PC-3 (cell line): ENCODE data around the gene ADPRHL1. TPM values are rescaled to one million over a fixed set of nuclear protein-coding genes. Genes with fewer than 3 reads are reported as not detected.

Experiments
- ATAC-seq: fragments of 200-7000 bp; cut with Tn5 transposase; 2 replicates; pipeline ENCODE4 v1.9.1; 2020; ENCODE audit warnings: mild to moderate bottlenecking, moderate library complexity
- BruUV-seq: library from RNA; stranded (reverse); fragments of 400-500 nt; replicated peaks from 2 replicates; lab custom pipeline; 2021; lab: Mats Ljungman, UMichigan
- CTCF ChIA-PET: fragments of 300-600 bp; sonication (Branson Sonifier 250); formaldehyde crosslinking; loops from one replicate; lab custom pipeline; 2022; ENCODE audit warnings: antibody characterized with exemption; lab: Charles Lee
- POLR2A ChIA-PET: fragments of 300-600 bp; sonication (Branson Sonifier 250); formaldehyde crosslinking; loops from one replicate; lab custom pipeline; 2022; ENCODE audit warnings: antibody characterized with exemption; ENCODE audit not compliant: unreplicated experiment; lab: Charles Lee
- DNase-seq: peaks from one replicate; pipeline ENCODE4 v3.0.0-alpha.2; 2015
- H2AFZ ChIP-seq: fragments of 300-600 bp; sonication (generic); 2 replicates; pipeline ENCODE4 v1.6.0; 2016; ENCODE audit warnings: antibody characterized with exemption, low read length
- H3F3A ChIP-seq: fragments of 300-600 bp; sonication (generic); one replicate; pipeline ENCODE4 v1.6.0; 2017; ENCODE audit warnings: antibody characterized with exemption, low read length, control low read depth, mild to moderate bottlenecking; ENCODE audit not compliant: unreplicated experiment
- H3K27ac ChIP-seq: fragments of 300-600 bp; sonication (generic); 2 replicates; pipeline ENCODE4 v1.5.1; 2016; ENCODE audit warnings: mild to moderate bottlenecking, low read length
- H3K27me3 ChIP-seq: fragments of 300-600 bp; sonication (generic); 2 replicates; pipeline ENCODE4 v1.6.1; 2016; ENCODE audit warnings: low read length, mixed read lengths
- H3K36me3 ChIP-seq: fragments of 300-600 bp; sonication (generic); 2 replicates; pipeline ENCODE4 v1.6.1; 2016; ENCODE audit warnings: low read depth, mixed run types, low read length, mixed read lengths
- H3K4me1 ChIP-seq: fragments of 300-600 bp; sonication (generic); 2 replicates; pipeline ENCODE4 v1.5.1; 2016; ENCODE audit warnings: low read length; ENCODE audit not compliant: insufficient read depth
- H3K4me2 ChIP-seq: fragments of 300-600 bp; sonication (generic); 2 replicates; pipeline ENCODE4 v1.6.0; 2016; ENCODE audit warnings: low read length
- H3K4me3 ChIP-seq: fragments of 300-600 bp; sonication (generic); 2 replicates; pipeline ENCODE4 v1.5.1; 2016; ENCODE audit warnings: mild to moderate bottlenecking, low read length, mixed read lengths
- H3K79me2 ChIP-seq: fragments of 300-600 bp; sonication (generic); 2 replicates; pipeline ENCODE4 v1.6.1; 2017; ENCODE audit warnings: low read length, mixed read lengths
- H3K9ac ChIP-seq: fragments of 300-600 bp; sonication (generic); 2 replicates; pipeline ENCODE4 v1.6.0; 2016; ENCODE audit warnings: mild to moderate bottlenecking, low read length
- H3K9me2 ChIP-seq: fragments of 300-600 bp; sonication (generic); replicated peaks from 2 replicates; pipeline ENCODE4 v1.6.1; 2016; ENCODE audit warnings: mixed run types, low read length, mixed read lengths
- H3K9me3 ChIP-seq: fragments of 300-600 bp; sonication (generic); 2 replicates; pipeline ENCODE4 v1.6.1; 2016; ENCODE audit warnings: low read length, mixed read lengths
- H4K20me1 ChIP-seq: fragments of 300-600 bp; sonication (generic); 2 replicates; pipeline ENCODE4 v1.6.1; 2016; ENCODE audit warnings: low read length, mixed read lengths
- CTCF ChIP-seq: fragments of 300-600 bp; sonication (generic); conservative IDR thresholded peaks from 2 replicates; pipeline ENCODE4 v1.5.1; 2017; ENCODE audit warnings: antibody characterized with exemption, low read depth, mild to moderate bottlenecking, low read length
- EZH2 ChIP-seq: fragments of 300-600 bp; sonication (generic); IDR thresholded peaks from one replicate; pipeline ENCODE4 v1.6.1; 2017; ENCODE audit warnings: antibody characterized with exemption, mild to moderate bottlenecking, low read length; ENCODE audit not compliant: unreplicated experiment
- EZH2phosphoT487 ChIP-seq: fragments of 300-600 bp; sonication (generic); IDR thresholded peaks from 2 replicates; pipeline ENCODE4 v1.6.1; 2018; ENCODE audit warnings: mild to moderate bottlenecking, antibody characterized with exemption, low read length, borderline replicate concordance
- intact Hi-C: fragments of 100-400 bp; cut with micrococcal nuclease; formaldehyde crosslinking; loops from 2 replicates; pipeline ENCODE4 v1.9.0; 2023
- total RNA-seq: library from RNA; depleted of rRNA; stranded (reverse); fragments of >200 nt; gene quantifications from 2 replicates; pipeline ENCODE4 v1.2.3, GENCODE V29; 2014

The ADPRHL1 gene
- total RNA-seq, 1 experiment from 2014 or later: 10.3 TPM

- DNase-seq: no peak
- no TSS peak for BruUV-seq
- Histone ChIP-seq H3K27me3 (no peaks in the 10 kb centered on the region), H3F3A (no peaks in the 10 kb centered on the region), H3K9me3 (no peaks in the 10 kb centered on the region), H3K9me2 (no peaks in the 10 kb centered on the region), H3K27ac (no peak overlapping the region), H3K4me1 (peaks cover 17% of the 10 kb centered on the region), H3K79me2 (peaks cover 82% of the 10 kb centered on the region), H3K4me2 (no peak overlapping the region), H3K36me3 (no peaks in the 10 kb centered on the region; the same call in 1 of the 2 replicates), H3K9ac (no peak overlapping the region), H4K20me1 (peaks cover 13% of the 10 kb centered on the region; the same call in 1 of the 2 replicates), H2AFZ (no peak overlapping the region), H3K4me3 (no peak overlapping the region)
- no peak for ATAC-seq
- intact Hi-C loops: no loop called here
- POLR2A ChIA-PET: no interaction called here
- CTCF ChIA-PET: no interaction called here
- no peak for TF ChIP-seq EZH2
- TF ChIP-seq CTCF: no peak
- no peak for TF ChIP-seq EZH2phosphoT487
Observed at GRCh38 chr13:113485545-113485944, 32.3 kb upstream of the ADPRHL1 start.

- no peak overlapping the region for H3K9ac ChIP-seq
- H3F3A ChIP-seq: no peaks in the 10 kb centered on the region
- BruUV-seq: no TSS peak
- H3K9me2 ChIP-seq: no peaks in the 10 kb centered on the region
- H3K27me3 ChIP-seq: no peaks in the 10 kb centered on the region
- POLR2A ChIA-PET: no interaction called here
- DNase-seq (no peak), ATAC-seq (no peak)
- H4K20me1 ChIP-seq: peaks cover 13% of the 10 kb centered on the region; the same call in 1 of the 2 replicates
- no peaks in the 10 kb centered on the region; the same call in 1 of the 2 replicates for H3K36me3 ChIP-seq
- no peaks in the 10 kb centered on the region for H3K9me3 ChIP-seq
- H3K4me2 ChIP-seq: no peak overlapping the region
- CTCF ChIA-PET: no interaction called here
- no peak overlapping the region for H3K4me3 ChIP-seq
- intact Hi-C loops: no loop called here
- H2AFZ ChIP-seq: no peak overlapping the region
- H3K27ac ChIP-seq: no peak overlapping the region
- H3K79me2 ChIP-seq: peaks cover 65% of the 10 kb centered on the region
- TF ChIP-seq CTCF: no peak
- H3K4me1 ChIP-seq: peaks cover 9% of the 10 kb centered on the region
Observed at GRCh38 chr13:113483504-113484293, 30.4 kb upstream of the ADPRHL1 start.

GRCh38 chr13:113483081-113483480, 29.8 kb upstream of the ADPRHL1 start:
- no TSS peak for BruUV-seq
- DNase-seq (no peak), ATAC-seq (no peak)
- ChIA-PET POLR2A (no interaction called here), CTCF (no interaction called here)
- H3K4me3 ChIP-seq: no peak overlapping the region
- no peak overlapping the region for H2AFZ ChIP-seq
- H3F3A ChIP-seq: no peaks in the 10 kb centered on the region
- H3K79me2 ChIP-seq: peaks cover 59% of the 10 kb centered on the region
- H3K27me3 ChIP-seq: no peaks in the 10 kb centered on the region
- no peaks in the 10 kb centered on the region for H3K9me2 ChIP-seq
- no peak overlapping the region for H3K4me2 ChIP-seq
- no peaks in the 10 kb centered on the region; the same call in 1 of the 2 replicates for H3K36me3 ChIP-seq
- H3K27ac ChIP-seq: no peak overlapping the region
- H3K9me3 ChIP-seq: no peaks in the 10 kb centered on the region
- peaks cover 7% of the 10 kb centered on the region; the same call in 1 of the 2 replicates for H4K20me1 ChIP-seq
- intact Hi-C loops: no loop called here
- H3K9ac ChIP-seq: no peak overlapping the region
- TF ChIP-seq EZH2 (no peak), CTCF (no peak), EZH2phosphoT487 (no peak)
- peaks cover 2% of the 10 kb centered on the region; the same call in 1 of the 2 replicates for H3K4me1 ChIP-seq
